GM12878 (cell line): ENCODE measurements around the gene JDP2. TPM values are rescaled to one million over a fixed set of nuclear protein-coding genes. Genes with fewer than 3 reads are reported as not detected.

Experiments
- ASH2L ChIP-seq: fragments of 300-600, 200-600 bp; sonication (generic); IDR thresholded peaks from 2 replicates; pipeline ENCODE4 v1.6.1; 2017; ENCODE audit warnings: low read depth, mild to moderate bottlenecking, borderline replicate concordance
- ATF7 ChIP-seq: fragments of 450-650 bp; IDR thresholded peaks from 2 replicates; pipeline ENCODE4 v1.6.1; 2016; ENCODE audit warnings: low read depth, mild to moderate bottlenecking
- BHLHE40 ChIP-seq, 2 experiments: fragments of 450-650 bp in 1 of 2; IDR thresholded peaks; 2 replicates each; pipeline ENCODE4 v1.6.1; 2011 to 2017; ENCODE audit warnings: low read depth in 2 of 2, borderline replicate concordance in 1 of 2, improper control_type of control experiment in 1 of 2, low read length in 1 of 2, mild to moderate bottlenecking in 1 of 2
- BMI1 ChIP-seq: fragments of 450-650 bp; IDR thresholded peaks from 2 replicates; pipeline ENCODE4 v1.6.1; 2016; ENCODE audit warnings: mild to moderate bottlenecking, moderate library complexity, borderline replicate concordance
- IKZF2 ChIP-seq, 2 experiments: fragments of 450-650 bp; IDR thresholded peaks; 2 replicates each; pipeline ENCODE4 v1.6.1; 2017; ENCODE audit warnings: mild to moderate bottlenecking in 2 of 2, moderate library complexity in 2 of 2
- NR2F1 ChIP-seq: fragments of 450-650 bp; conservative IDR thresholded peaks from 2 replicates; pipeline ENCODE4 v1.6.1; 2017; ENCODE audit warnings: mild to moderate bottlenecking
- PAX5 ChIP-seq: IDR thresholded peaks from 2 replicates; pipeline ENCODE4 v1.6.1; 2011; ENCODE audit warnings: low read depth, low read length, borderline replicate concordance
- PML ChIP-seq: IDR thresholded peaks from 2 replicates; pipeline ENCODE4 v1.6.1; 2012; ENCODE audit warnings: low read length, inconsistent platforms
- POLR2AphosphoS2 ChIP-seq: IDR thresholded peaks from 2 replicates; pipeline ENCODE4 v1.6.1; 2011; ENCODE audit warnings: low read depth, mild to moderate bottlenecking, low read length, improper control_type of control experiment, moderate library complexity
- PRDM15 ChIP-seq: fragments of 450-650 bp; formaldehyde crosslinking; IDR thresholded peaks from 2 replicates; pipeline ENCODE4 v1.4.0; 2020; ENCODE audit warnings: mild to moderate bottlenecking, moderate library complexity
- RAD51 ChIP-seq: fragments of 450-650 bp; IDR thresholded peaks from 2 replicates; pipeline ENCODE4 v1.6.1; 2016; ENCODE audit warnings: moderate library complexity, mild to moderate bottlenecking, inconsistent platforms
- RBBP5 ChIP-seq: fragments of 200-600 bp; sonication (generic); conservative IDR thresholded peaks from 2 replicates; pipeline ENCODE4 v1.6.1; 2016
- RCOR1 ChIP-seq: conservative IDR thresholded peaks from 2 replicates; pipeline ENCODE4 v1.6.1; 2012; ENCODE audit warnings: low read depth, low read length, improper control_type of control experiment
- RELA ChIP-seq: fragments of 450-650 bp; IDR thresholded peaks from 2 replicates; pipeline ENCODE4 v1.8.0; 2014; ENCODE audit warnings: borderline replicate concordance; ENCODE audit not compliant: partially characterized antibody
- SMARCA5 ChIP-seq: fragments of 450-650 bp; IDR thresholded peaks from 2 replicates; pipeline ENCODE4 v1.6.1; 2017; ENCODE audit warnings: mild to moderate bottlenecking
- STAT3 ChIP-seq: IDR thresholded peaks from 2 replicates; pipeline ENCODE4 v1.6.1; 2011; ENCODE audit warnings: low read depth, low read length, improper control_type of control experiment
- TAF1 ChIP-seq: IDR thresholded peaks from 2 replicates; pipeline ENCODE4 v1.6.1; 2011; ENCODE audit warnings: mild to moderate bottlenecking, low read depth, low read length, borderline replicate concordance
- TCF12 ChIP-seq: IDR thresholded peaks from 2 replicates; pipeline ENCODE4 v1.6.1; 2011; ENCODE audit warnings: low read depth, mild to moderate bottlenecking, low read length
- ZNF217 ChIP-seq: fragments of 450-650 bp; IDR thresholded peaks from 2 replicates; pipeline ENCODE4 v1.6.1; 2017; ENCODE audit warnings: antibody characterized with exemption, mild to moderate bottlenecking
- polyA plus RNA-seq, 11 experiments: library from polyadenylated mRNA; depleted of rRNA in 4 of 11; unstranded in 6 of 11; stranded (reverse) in 5 of 11; fragments of >200 nt; fragmentation: Nextera tagmentation in 4 of 11; fragmentation: Illumina TruSeq in 1 of 11; extraction: Ambion mirVana in 4 of 11; extraction: Trizol in 1 of 11; gene quantifications; 1 replicate in 1 of 11; 2 replicates in 10 of 11; pipeline versions ENCODE4 v1.2.1 to v1.2.3, GENCODE V29; 2011 to 2016; ENCODE audit warnings: inconsistent platforms in 2 of 11, missing spikeins in 2 of 11, low read depth in 1 of 11
- total RNA-seq, 4 experiments: library from RNA; depleted of rRNA in 3 of 4; stranded (reverse); fragments of >200 nt in 3 of 4; fragmentation: Illumina TruSeq in 1 of 4; extraction: Trizol in 1 of 4; gene quantifications; 2 replicates each; pipeline versions ENCODE4 v1.2.1 to v1.2.3, GENCODE V29; 2013 to 2021
- TF ChIP-seq, protein P1 (sequence below): fragments of 450-650 bp; conservative IDR thresholded peaks from 2 replicates; pipeline ENCODE4 v1.6.1; 2017; ENCODE audit warnings: mild to moderate bottlenecking, moderate library complexity
- TF ChIP-seq, protein P2 (sequence below): IDR thresholded peaks from 2 replicates; pipeline ENCODE4 v1.6.1; 2011; ENCODE audit warnings: borderline replicate concordance, low read depth, mild to moderate bottlenecking, moderate library complexity, low read length; ENCODE audit not compliant: insufficient read depth, poor library complexity, severe bottlenecking
- TF ChIP-seq, protein P3 (sequence below): fragments of 450-650 bp; IDR thresholded peaks from 2 replicates; pipeline ENCODE4 v1.6.1; 2017; ENCODE audit warnings: mild to moderate bottlenecking

JDP2 gene
- total and polyA plus RNA-seq, 10 of the 15 experiments (the other 5 are each of a cell fraction or from before 2014, with no cell fraction given) = 0.71 to 21.3 (median 11.2) TPM

- TF ChIP-seq ZNF217 (no peak), BMI1 (no peak), POLR2AphosphoS2 (peak; percentile 90), RELA (peak; percentile 65), ATF7 (peak; percentile 69), RCOR1 (0 out of 2 replicates have a peak, but pooled peaks have one; percentile 29), RBBP5 (no peak), NR2F1 (peak; percentile 94), BHLHE40 (IDR thresholded peaks at IDR 0.05; ENCODE audit: borderline replicate concordance in 1 of 2, low read depth in 2 of 2, low read length in 1 of 2) (peak; percentile 88), ASH2L (no peak), RAD51 (peak; percentile 94), PAX5 (peak; percentile 31; the same call in 1 of the 2 replicates), TAF1 (peak; percentile 93), SMARCA5 (no peak; the same call in 1 of the 2 replicates), STAT3 (0 out of 2 replicates have a peak, but pooled peaks have one; percentile 82), IKZF2 (IDR thresholded peaks at IDR 0.05) (peak; percentile 81 to 85), PRDM15 (peak; percentile 36; the same call in 1 of the 2 replicates), TCF12 (peak; percentile 43; the same call in 1 of the 2 replicates), PML (peak; percentile 93)
- TF ChIP-seq, protein P1, sequence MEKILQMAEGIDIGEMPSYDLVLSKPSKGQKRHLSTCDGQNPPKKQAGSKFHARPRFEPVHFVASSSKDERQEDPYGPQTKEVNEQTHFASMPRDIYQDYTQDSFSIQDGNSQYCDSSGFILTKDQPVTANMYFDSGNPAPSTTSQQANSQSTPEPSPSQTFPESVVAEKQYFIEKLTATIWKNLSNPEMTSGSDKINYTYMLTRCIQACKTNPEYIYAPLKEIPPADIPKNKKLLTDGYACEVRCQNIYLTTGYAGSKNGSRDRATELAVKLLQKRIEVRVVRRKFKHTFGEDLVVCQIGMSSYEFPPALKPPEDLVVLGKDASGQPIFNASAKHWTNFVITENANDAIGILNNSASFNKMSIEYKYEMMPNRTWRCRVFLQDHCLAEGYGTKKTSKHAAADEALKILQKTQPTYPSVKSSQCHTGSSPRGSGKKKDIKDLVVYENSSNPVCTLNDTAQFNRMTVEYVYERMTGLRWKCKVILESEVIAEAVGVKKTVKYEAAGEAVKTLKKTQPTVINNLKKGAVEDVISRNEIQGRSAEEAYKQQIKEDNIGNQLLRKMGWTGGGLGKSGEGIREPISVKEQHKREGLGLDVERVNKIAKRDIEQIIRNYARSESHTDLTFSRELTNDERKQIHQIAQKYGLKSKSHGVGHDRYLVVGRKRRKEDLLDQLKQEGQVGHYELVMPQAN = peak; percentile 83
- TF ChIP-seq, protein P2, sequence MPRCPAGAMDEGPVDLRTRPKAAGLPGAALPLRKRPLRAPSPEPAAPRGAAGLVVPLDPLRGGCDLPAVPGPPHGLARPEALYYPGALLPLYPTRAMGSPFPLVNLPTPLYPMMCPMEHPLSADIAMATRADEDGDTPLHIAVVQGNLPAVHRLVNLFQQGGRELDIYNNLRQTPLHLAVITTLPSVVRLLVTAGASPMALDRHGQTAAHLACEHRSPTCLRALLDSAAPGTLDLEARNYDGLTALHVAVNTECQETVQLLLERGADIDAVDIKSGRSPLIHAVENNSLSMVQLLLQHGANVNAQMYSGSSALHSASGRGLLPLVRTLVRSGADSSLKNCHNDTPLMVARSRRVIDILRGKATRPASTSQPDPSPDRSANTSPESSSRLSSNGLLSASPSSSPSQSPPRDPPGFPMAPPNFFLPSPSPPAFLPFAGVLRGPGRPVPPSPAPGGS = peak; percentile 25
- TF ChIP-seq, protein P3, sequence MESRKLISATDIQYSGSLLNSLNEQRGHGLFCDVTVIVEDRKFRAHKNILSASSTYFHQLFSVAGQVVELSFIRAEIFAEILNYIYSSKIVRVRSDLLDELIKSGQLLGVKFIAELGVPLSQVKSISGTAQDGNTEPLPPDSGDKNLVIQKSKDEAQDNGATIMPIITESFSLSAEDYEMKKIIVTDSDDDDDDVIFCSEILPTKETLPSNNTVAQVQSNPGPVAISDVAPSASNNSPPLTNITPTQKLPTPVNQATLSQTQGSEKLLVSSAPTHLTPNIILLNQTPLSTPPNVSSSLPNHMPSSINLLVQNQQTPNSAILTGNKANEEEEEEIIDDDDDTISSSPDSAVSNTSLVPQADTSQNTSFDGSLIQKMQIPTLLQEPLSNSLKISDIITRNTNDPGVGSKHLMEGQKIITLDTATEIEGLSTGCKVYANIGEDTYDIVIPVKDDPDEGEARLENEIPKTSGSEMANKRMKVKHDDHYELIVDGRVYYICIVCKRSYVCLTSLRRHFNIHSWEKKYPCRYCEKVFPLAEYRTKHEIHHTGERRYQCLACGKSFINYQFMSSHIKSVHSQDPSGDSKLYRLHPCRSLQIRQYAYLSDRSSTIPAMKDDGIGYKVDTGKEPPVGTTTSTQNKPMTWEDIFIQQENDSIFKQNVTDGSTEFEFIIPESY = no peak
Measured at GRCh38 chr14:75522224-75522982, 94.6 kb downstream of the JDP2 start, which contains the start of gene BATF (continued).
